Neural progenitor cell (in vitro differentiated cells): ENCODE data around the gene SLC66A3.

Experiments
- CTCF ChIP-seq: fragments of 200-600 bp; sonication (generic); IDR thresholded peaks from 2 replicates; pipeline ENCODE4 v1.5.1; 2017; ENCODE audit warnings: antibody characterized with exemption, mild to moderate bottlenecking
- EZH2phosphoT487 ChIP-seq: fragments of 200-600 bp; sonication (generic); IDR thresholded peaks from 2 replicates; pipeline ENCODE4 v1.6.1; 2017; ENCODE audit warnings: antibody characterized with exemption

DNA sequence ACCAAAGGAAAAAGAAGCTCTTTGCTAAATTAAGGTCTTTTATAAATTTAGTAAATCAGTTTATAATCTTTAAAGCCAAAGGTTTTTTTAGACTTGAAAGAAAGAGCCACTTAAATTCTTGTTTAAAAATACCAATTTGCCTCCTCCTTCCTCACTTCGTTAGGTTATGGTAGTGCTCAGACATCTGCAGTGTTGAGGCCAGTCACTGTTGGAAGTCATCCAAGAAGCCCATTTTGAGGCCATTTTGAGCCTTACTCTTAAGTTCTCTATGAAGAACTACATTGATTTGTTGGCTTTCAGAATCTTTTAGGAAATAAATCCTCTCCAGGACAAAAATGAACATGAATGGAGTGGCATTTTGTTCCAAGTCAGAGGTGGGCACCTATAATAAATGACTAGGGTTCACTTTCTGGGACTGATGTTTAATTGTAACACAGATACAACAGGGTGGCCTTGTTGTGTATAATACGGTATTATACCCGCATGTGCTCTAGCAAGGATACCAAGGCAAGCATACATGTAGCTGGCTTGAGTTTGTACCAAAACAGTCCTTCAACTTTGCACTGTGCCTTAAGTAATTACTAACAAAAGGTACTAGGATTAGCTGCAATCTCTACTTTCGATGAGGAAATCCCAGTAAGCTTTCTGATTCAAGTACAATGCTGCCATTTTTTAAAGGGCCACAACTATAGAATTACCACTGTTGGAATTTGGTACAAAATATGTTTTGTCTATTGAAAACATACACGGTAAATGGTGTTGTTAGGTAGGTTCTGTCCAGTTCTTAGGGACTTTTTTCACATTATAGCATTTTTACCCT, 22.8 kb downstream of the SLC66A3 start:
- TF ChIP-seq CTCF: no peak
- no peak for TF ChIP-seq EZH2phosphoT487
